Skin epidermis (tissue), 12 donors: Measurements from ENCODE around the gene DDX20.
"Not testable (repeated sequence)": the region's sequence is repeated elsewhere in the genome, so short reads cannot be mapped to it uniquely, and the experiment has no call there.

Experiments
- H3K27ac ChIP-seq, 21 experiments: fragments of 200-600 bp; sonication (generic) in 11 of 21; one replicate each; pipeline ENCODE4 v1.5.0; 2020; ENCODE audit warnings: mild to moderate bottlenecking in 3 of 21, inconsistent platforms in 2 of 21, moderate library complexity in 2 of 21
- H3K4me3 ChIP-seq, 7 experiments: fragments of 200-600 bp; sonication (generic) in 2 of 7; one replicate each; pipeline ENCODE4 v1.5.0; 2020; ENCODE audit warnings: inconsistent platforms in 2 of 7, mild to moderate bottlenecking in 2 of 7, moderate library complexity in 1 of 7

Gene DDX20

GRCh38 chr1:111778541-111779051, 22.9 kb downstream of the DDX20 start:
- H3K4me3 ChIP-seq = no peak overlapping the region
- H3K27ac ChIP-seq = no peak overlapping the region

GRCh38 chr1:111779546-111779945, 23.8 kb downstream of the DDX20 start:
- H3K27ac ChIP-seq = no peak overlapping the region
- H3K4me3 ChIP-seq = no peak overlapping the region

GRCh38 chr1:111784273-111784901, 28.7 kb downstream of the DDX20 start:
- H3K4me3 ChIP-seq = no peak overlapping the region
- H3K27ac ChIP-seq = no peak overlapping the region

- Histone ChIP-seq H3K27ac (no peak overlapping the region), H3K4me3 (no peak overlapping the region)
Observed at GRCh38 chr1:111786669-111787207, 31.0 kb downstream of the DDX20 start.

GRCh38 chr1:111789142-111789541, 33.4 kb downstream of the DDX20 start:
- Histone ChIP-seq H3K27ac (peak overlapping the region in 1 of 21 experiments; percentile 36), H3K4me3 (no peak overlapping the region)

DNA sequence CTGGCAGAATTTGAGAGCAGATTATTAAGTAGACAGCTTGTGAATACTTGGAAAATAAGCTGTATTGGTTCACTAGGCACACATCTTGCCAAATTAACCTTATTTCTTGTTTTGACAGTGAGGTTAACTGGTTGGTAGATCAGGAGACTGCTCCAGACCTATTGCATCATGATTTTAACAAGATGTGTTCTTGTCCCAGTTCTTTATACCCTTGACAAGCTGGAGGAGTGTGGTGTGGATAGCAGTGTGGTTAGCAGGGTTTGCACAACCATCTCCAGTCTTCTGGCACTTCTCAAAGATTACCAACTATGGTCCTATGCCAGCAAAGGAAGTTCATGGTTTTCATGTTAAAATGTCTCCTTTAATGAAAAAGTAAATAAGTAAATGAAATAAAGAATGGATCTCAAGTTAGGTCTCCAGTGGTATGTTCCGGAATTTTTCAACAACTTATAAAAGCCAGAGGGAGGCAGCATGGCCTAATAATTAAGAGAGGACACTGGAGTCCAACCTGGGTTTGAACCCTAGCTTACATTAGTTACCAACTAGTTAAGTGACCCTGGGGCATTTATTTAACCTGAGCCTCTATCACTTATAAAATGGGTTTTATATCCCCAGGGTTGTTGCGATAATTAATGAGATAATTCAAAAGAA, 34.1 kb downstream of the DDX20 start:
- no peak overlapping the region for H3K27ac ChIP-seq
- H3K4me3 ChIP-seq = no peak overlapping the region

DNA sequence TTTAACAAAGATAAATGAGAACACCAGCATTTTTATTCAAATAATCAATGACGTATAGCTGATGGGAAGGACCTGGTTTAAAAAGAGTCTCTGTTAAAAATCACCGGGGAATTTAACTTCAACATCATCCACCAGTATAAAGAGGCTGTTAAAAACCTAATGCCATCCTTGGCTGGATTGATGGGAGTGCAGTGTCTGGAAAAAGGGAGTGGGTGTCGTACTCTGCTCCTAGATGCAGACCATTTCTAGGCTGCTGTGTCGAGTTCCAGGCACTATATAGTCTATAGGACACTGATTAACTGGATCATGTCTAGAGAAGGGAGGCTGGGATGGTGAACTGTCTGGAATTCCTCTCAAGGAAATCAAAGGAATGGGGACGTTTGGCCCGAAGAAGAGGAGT, 36.1 kb downstream of the DDX20 start:
- no peak overlapping the region for H3K27ac ChIP-seq
- H3K4me3 ChIP-seq = no peak overlapping the region

DNA sequence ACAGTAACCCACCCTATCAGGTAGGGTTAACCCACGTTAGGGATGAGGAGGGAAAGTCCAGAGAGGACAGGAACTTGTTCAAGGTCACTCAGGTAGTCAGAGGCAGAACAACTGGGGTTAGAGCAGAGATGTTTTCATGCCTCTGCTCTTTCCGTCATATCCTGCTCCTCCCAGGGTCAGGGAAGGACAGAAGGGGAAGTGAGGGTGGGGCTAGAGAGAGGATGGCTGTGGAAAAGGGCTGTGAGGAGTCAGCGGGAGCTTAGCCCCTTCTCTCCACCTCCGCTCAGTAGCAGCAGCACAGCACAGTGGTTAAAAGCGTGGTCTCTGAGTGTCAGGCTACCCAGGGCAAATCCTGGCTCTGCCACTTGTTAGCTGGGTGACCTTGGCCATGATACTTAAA, 36.5 kb downstream of the DDX20 start:
- Histone ChIP-seq H3K27ac (no peak overlapping the region), H3K4me3 (no peak overlapping the region)

DNA sequence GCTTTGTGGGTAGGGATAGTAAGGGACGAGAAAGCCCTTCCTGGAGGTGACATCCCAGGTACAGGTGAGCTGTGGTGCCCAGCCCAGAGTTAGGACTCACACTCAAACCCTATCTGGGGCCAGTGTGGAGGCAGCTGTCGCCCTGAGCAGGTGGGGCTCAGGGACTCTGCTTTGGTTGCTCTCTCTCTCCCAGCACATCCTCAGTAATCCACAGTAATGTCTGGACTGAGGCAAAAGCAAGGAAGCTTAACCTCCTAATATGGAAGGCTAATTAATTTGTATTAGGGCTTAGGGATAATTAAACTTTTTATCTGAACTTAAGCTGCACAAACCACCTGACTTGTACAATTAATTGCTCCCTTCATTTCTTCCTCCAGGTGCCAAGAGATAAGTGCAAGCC, 38.2 kb downstream of the DDX20 start:
- Histone ChIP-seq H3K4me3 (no peak overlapping the region), H3K27ac (no peak overlapping the region)

GRCh38 chr1:111795401-111795800, 39.7 kb downstream of the DDX20 start:
- H3K4me3 ChIP-seq = no peak overlapping the region
- no peak overlapping the region for H3K27ac ChIP-seq

DNA sequence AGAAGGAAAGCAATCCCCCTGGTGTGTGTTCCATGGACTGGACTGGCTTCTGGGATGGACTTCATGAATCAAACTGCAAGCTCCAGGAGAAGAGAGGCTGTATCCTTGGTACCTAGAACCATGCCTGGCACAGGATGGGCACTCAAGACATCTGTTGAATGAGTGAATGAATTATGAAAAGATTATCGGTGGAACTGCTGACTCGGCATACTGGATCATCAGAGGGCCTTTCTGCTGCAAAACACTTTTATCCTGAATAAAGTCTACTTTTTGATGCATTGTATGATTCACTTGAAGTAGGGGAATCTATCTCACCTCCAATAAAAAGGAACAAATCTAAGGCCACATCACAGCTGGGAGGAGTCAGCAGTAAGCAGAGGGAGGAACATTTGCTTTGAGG, 42.9 kb downstream of the DDX20 start:
- Histone ChIP-seq H3K27ac (no peak overlapping the region), H3K4me3 (no peak overlapping the region)

DNA sequence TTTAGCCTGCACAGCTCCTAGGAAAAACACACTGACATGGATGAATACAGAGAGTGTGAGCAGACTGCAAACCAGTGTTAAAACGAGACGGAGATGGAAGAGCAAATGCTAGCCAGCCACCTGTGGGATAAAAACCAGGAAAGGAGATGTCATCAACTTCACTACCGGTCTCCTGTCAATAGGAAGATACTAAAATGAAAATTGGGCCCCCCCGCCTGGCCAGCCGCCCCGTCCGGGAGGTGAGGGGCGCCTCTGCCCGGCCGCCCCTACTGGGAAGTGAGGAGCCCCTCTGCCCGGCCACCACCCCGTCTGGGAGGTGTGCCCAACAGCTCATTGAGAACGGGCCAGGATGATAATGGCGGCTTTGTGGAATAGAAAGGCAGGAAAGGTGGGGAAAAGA, 44.0 kb downstream of the DDX20 start:
- not testable (repeated sequence) for H3K27ac ChIP-seq, H3K4me3 ChIP-seq

- H3K27ac ChIP-seq = no peak overlapping the region
- H3K4me3 ChIP-seq = no peak overlapping the region
Observed at GRCh38 chr1:111801071-111801850, 45.6 kb downstream of the DDX20 start.

GRCh38 chr1:111802110-111802509, 46.4 kb downstream of the DDX20 start:
- Histone ChIP-seq H3K4me3 (no peak overlapping the region), H3K27ac (no peak overlapping the region)

DNA sequence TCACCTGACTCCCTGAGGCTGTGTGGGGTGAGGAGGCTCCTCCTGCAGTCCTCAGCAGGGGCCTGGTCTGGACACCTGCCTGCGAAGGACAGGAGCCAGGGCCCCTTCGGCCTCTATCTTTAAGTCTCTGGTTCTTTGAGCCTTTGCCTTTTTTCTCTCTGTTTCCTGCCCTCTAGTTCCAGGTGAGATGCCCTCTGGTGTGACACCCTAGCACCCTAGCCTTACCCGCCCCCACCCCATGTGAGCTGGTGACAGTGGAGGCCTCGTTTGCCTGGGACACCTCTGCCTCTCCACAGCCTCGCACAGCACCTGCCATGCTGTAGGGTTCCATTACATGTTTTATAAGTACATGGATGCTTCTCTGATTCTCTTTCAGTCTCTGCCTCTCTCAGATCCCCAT, 47.3 kb downstream of the DDX20 start:
- no peak overlapping the region for H3K4me3 ChIP-seq
- no peak overlapping the region for H3K27ac ChIP-seq

- Histone ChIP-seq H3K27ac (no peak overlapping the region), H3K4me3 (no peak overlapping the region)
Observed at GRCh38 chr1:111803951-111804350, 48.2 kb downstream of the DDX20 start.

GRCh38 chr1:111804776-111805175, 49.1 kb downstream of the DDX20 start:
- no peak overlapping the region for H3K27ac ChIP-seq

GRCh38 chr1:111805251-111805650, 49.5 kb downstream of the DDX20 start:
- Histone ChIP-seq H3K27ac (no peak overlapping the region), H3K4me3 (no peak overlapping the region)

More at GRCh38 chr1:111804776-111805175, 49.1 kb downstream of the DDX20 start:
- no peak overlapping the region for H3K4me3 ChIP-seq

DNA sequence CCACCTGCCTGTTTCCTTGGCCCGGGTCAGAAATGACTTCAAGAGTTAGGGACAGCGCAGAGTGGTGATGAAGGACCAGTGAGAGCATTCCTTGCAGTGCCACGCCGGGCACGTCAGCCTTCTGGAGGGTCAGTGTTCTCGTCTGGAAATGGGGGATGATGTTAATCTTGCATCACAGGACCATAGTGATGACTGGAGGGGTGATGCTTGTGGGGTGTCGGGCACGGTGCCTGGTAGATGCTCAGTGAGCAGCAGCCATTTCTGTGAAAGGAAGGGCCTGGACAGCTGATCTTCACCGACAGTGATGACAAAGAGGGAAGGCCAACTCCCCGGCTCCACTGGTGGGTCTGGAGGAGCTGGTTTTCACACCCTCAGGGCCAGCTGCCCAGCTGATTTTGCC, 56.2 kb downstream of the DDX20 start:
- no peak overlapping the region for H3K27ac ChIP-seq
- no peak overlapping the region for H3K4me3 ChIP-seq

DNA sequence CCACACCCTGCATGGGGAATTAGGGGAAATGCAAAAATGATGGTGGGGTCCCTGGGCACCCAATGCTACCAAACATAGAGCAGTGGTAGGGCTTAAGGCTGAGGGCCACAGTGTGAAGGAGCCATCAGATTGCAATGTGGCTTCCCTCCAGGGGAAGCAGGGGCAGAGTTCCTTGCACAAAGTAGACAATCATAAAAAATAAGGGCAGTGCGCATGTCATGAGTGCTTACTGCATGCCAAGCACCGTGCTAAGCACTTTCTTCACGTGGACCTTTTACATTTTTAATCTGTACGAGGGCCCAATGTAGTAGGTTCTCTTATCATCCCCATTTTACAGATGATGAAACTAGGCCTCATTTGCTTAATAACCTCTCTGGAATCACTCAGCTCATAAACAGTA, 56.6 kb downstream of the DDX20 start:
- Histone ChIP-seq H3K27ac (no peak overlapping the region), H3K4me3 (no peak overlapping the region)
